Left lung (tissue), 10 donors: ENCODE results near the gene WNT3A. TPM values are rescaled to one million over a fixed set of nuclear protein-coding genes. Genes with fewer than 3 reads are reported as not detected.

Experiments
- ATAC-seq: fragments of 200-7000 bp; cut with Tn5 transposase; one replicate; pipeline ENCODE4 v1.9.1; 2020; ENCODE audit warnings: moderate library complexity
- DNase-seq, 4 donors: peaks; one replicate each; pipeline ENCODE4 v3.0.0-alpha.2; 2013 to 2020
- H3K27ac ChIP-seq, 2 donors: fragments of 200-600 bp; sonication (generic) in 1 of 2; one replicate each; pipeline versions ENCODE4 v1.5.0 to v1.8.0; 2020 to 2021
- H3K27me3 ChIP-seq, 2 donors: fragments of 200-600 bp; sonication (generic) in 1 of 2; one replicate each; pipeline versions ENCODE4 v1.5.0 to v1.8.0; 2020 to 2021
- H3K36me3 ChIP-seq, 2 donors: fragments of 200-600 bp; sonication (generic) in 1 of 2; one replicate each; pipeline versions ENCODE4 v1.5.0 to v1.8.0; 2020 to 2021
- H3K4me1 ChIP-seq, 2 donors: fragments of 200-600 bp; one replicate each; pipeline ENCODE4 v1.8.0; 2021
- H3K4me3 ChIP-seq, 2 donors: fragments of 200-600 bp; sonication (generic) in 1 of 2; one replicate each; pipeline versions ENCODE4 v1.5.0 to v1.8.0; 2020 to 2021; ENCODE audit warnings: mild to moderate bottlenecking in 1 of 2
- H3K9me3 ChIP-seq, 2 donors: fragments of 200-600 bp; sonication (generic) in 1 of 2; one replicate each; pipeline versions ENCODE4 v1.5.0 to v1.8.0; 2020 to 2021
- intact Hi-C, 2 donors: fragments of 100-400 bp; cut with DNase I; formaldehyde crosslinking; loops; one replicate each; pipeline versions ENCODE4 v1.11.2 to v1.14.2; 2022
- polyA plus RNA-seq, 6 donors: library from polyadenylated mRNA; unstranded; fragments of 120-200 nt; gene quantifications; one replicate each; pipeline ENCODE4 v1.2.1, GENCODE V29; 2013; ENCODE audit not compliant: insufficient read length in 6 of 6
- total RNA-seq, 2 donors: library from RNA; stranded (reverse); fragmentation: NEBNext Ultra II Directional; extraction: Animal tissue kit (Norgen Biotek cat#: 25700); gene quantifications; one replicate each; pipeline ENCODE4 v1.2.1, GENCODE V29; 2021
- TF ChIP-seq, protein P1 (sequence below), 2 donors: fragments of 200-600 bp; sonication (generic) in 1 of 2; IDR thresholded peaks; one replicate each; pipeline versions ENCODE4 v1.5.0 to v1.8.0; 2021; ENCODE audit warnings: antibody characterized with exemption in 2 of 2
- donor health status: DM: no; HTN: yes; CAD: no.
- donor health status: DM: no; HTN: no; CAD: no.

WNT3A gene
- total and polyA plus RNA-seq, 8 donors: 0.06 to 1.5 (median 0.11) TPM; not detected in 2

DNA sequence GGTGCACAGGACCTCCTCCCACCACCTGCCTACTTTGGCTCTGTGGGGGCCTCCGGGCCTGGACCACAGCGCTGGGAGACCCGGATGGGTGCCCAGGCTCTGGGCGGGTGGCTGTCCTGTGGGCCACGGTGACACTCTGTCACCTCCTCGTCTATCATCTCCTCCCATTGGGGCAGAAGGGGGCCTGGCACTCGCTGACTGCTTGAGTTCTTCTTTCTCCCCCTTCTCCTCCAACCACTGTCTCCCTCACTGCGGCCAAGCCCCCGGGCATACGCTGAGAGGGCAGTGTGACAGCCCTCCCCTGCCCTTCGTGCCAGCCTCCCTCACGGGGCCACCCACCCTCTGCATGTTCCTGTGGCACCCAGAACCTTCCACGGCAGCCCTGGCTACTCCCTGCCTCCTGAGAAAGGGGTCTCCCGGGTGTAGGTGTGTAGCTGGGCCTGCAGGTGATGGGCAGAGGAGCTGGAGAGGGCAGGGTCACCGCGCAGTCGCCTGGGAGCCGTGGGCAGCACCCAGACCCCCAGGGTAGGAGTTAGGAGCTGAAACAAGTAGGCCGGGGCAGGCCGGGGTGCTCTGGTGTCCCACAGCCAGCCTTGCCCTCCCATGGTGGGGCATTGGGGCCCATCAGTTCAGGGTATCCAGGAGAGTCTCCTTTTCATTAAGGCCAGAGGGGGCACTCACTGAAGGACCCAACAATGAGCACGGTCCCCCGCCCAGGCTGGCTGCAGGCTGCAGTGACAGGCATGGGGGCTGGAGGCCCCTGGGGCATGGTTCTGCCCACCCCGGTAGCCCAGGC lies 66.5 kb downstream of the WNT3A start:
- no peaks in the 10 kb centered on the region for H3K4me1 ChIP-seq
- no peak overlapping the region for H3K27ac ChIP-seq
- H3K4me3 ChIP-seq: no peak overlapping the region
- H3K36me3 ChIP-seq: no peaks in the 10 kb centered on the region
- peaks cover 0 to 22% of the 10 kb centered on the region in 2 donors for H3K27me3 ChIP-seq
- DNase-seq (peak in 2 of 4 donors; percentile 17 to 71), ATAC-seq (no peak)
- H3K9me3 ChIP-seq: no peaks in the 10 kb centered on the region
- intact Hi-C loops: no loop called here
- TF ChIP-seq, protein P1, sequence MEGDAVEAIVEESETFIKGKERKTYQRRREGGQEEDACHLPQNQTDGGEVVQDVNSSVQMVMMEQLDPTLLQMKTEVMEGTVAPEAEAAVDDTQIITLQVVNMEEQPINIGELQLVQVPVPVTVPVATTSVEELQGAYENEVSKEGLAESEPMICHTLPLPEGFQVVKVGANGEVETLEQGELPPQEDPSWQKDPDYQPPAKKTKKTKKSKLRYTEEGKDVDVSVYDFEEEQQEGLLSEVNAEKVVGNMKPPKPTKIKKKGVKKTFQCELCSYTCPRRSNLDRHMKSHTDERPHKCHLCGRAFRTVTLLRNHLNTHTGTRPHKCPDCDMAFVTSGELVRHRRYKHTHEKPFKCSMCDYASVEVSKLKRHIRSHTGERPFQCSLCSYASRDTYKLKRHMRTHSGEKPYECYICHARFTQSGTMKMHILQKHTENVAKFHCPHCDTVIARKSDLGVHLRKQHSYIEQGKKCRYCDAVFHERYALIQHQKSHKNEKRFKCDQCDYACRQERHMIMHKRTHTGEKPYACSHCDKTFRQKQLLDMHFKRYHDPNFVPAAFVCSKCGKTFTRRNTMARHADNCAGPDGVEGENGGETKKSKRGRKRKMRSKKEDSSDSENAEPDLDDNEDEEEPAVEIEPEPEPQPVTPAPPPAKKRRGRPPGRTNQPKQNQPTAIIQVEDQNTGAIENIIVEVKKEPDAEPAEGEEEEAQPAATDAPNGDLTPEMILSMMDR (IDR thresholded peaks at IDR 0.05): no peak

DNA sequence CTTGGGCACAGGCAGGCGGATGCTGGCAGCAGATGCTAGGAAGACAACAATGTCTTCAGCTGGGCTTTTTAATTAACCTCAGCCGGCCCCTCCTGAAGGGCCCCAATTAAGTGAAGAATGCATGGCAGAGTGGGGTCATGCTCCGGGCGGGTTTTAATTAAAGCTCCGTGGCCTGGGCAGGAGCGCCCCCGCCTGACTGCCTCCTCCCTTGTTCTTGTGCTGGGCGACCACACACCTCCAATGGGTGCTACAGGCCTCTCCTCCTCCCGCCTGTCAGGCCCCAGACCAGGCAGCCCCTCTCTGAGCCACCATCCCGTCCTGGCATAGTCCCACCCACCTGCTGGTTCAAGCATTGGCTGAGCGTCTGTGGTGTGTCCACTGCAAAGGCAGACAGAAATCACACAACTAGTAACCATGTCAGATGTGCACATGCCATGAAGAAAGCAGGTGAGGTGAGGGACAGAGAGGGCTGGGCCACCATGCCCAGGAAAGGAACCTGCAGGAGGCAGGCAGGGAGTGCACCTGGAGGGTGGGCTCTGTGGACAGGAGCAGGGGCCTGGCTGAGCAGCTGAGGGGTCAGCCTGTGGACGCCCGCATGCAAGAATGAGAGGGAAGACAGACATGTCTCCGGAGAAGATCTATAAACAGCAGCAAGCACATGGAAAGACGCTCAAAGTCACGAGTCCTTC lies 67.2 kb downstream of the WNT3A start:
- Histone ChIP-seq H3K4me3 (no peak overlapping the region), H3K4me1 (no peaks in the 10 kb centered on the region), H3K27me3 (peaks cover 0 to 22% of the 10 kb centered on the region in 2 donors), H3K27ac (no peak overlapping the region), H3K9me3 (no peaks in the 10 kb centered on the region), H3K36me3 (no peaks in the 10 kb centered on the region)
- TF ChIP-seq, protein P1 (IDR thresholded peaks at IDR 0.05): peak in 1 of 2 donors; percentile 11
- peak in 1 of 4 donors; percentile 33 for DNase-seq
- ATAC-seq: peak; percentile 76
- intact Hi-C loops: no loop called here

DNA sequence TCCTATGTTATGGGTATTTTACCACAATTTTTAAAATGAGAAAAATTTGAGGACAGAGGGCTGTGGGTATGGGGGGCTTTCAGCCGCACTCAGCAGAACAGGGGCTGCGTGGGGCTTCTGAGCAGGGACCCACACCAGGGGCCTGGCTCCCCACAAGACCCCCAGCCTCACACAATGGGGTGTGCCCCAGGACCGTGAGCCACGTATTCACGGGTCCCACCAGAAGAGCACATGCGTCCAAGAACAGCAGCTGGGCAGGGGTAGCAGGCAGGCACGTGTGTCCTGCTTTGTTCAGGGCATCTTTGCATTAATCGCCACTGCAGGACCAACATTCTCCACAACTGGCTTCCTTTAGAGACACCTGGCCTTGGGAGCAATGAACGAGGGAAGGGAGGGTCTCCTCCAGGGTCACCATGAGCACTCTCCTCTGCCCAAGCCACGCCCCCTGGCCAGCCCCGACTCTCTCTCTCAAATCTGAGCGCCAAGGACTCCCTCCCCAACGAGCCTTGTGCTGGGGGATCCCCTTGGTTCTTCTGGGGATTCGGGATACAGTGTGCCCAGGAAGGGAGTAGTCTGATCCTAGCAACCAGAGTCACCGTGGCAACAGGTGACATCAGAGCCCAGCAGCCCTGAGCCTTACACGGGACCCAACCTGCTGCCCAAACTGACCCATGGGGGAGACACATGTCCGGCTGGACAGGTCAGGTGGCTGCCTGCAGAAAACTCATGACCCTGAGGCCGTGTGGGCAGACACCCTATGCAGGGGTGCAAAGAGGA lies 68.3 kb downstream of the WNT3A start:
- ATAC-seq (no peak), DNase-seq (peak in 1 of 4 donors; percentile 33)
- no peaks in the 10 kb centered on the region for H3K36me3 ChIP-seq
- H3K4me3 ChIP-seq: no peak overlapping the region
- H3K27ac ChIP-seq: no peak overlapping the region
- no peaks in the 10 kb centered on the region for H3K4me1 ChIP-seq
- peaks cover 0 to 22% of the 10 kb centered on the region in 2 donors for H3K27me3 ChIP-seq
- TF ChIP-seq, protein P1 (IDR thresholded peaks at IDR 0.05): no peak
- intact Hi-C loops: no loop called here
- H3K9me3 ChIP-seq: no peaks in the 10 kb centered on the region

DNA sequence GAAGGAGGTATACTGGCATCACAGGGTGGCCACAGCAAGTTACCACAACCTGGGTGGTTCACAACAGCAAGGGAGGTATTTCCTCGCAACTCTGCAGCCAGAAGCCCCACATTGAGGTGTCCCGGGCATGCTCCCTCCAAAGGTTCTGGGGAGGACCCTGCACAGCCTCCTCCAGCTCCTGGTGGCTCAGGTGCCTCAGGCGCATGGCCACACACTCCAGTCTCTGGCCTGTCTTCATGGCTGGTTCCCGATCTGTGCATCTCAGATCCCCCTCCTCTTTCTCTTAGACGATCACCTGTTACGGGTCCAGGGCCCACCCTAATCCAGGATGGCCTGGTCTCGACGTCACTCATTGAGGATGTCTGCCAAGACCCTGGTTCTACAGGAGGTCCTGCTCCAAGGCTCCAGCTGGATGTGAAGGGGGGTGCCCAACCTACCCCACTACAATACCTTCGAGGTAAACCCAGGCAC lies 69.0 kb downstream of the WNT3A start:
- ATAC-seq (no peak), DNase-seq (no peak)
- H3K27ac ChIP-seq: no peak overlapping the region
- no peaks in the 10 kb centered on the region for H3K9me3 ChIP-seq
- intact Hi-C loops: no loop called here
- H3K4me1 ChIP-seq: peaks cover 0 to 6% of the 10 kb centered on the region in 2 donors
- no peaks in the 10 kb centered on the region for H3K36me3 ChIP-seq
- H3K27me3 ChIP-seq: peaks cover 0 to 22% of the 10 kb centered on the region in 2 donors
- TF ChIP-seq, protein P1 (IDR thresholded peaks at IDR 0.05): no peak
- H3K4me3 ChIP-seq: no peak overlapping the region
